ENCODE data around the gene KCTD5. TPM values are rescaled to one million over a fixed set of nuclear protein-coding genes. Genes with fewer than 3 reads are reported as not detected.

Gene KCTD5
- total and polyA plus RNA-seq, 9 of the 15 experiments (the other 6 are each of a cell fraction or from before 2014, with no cell fraction given) = 0.73 to 58.3 (median 32.3) TPM

GRCh38 chr16:2724816-2725348 lies 42.6 kb downstream of the KCTD5 start:
- no peaks in the 10 kb centered on the region for H3K9me3 ChIP-seq (replicated peaks; ENCODE audit: control insufficient read depth, insufficient read depth, low read depth, low read length)
- WGBS (ENCODE audit: insufficient coverage, low coverage, missing lambda C conversion rate) = 23% methylated on average over 16 of the region's 16 CpGs
- H3K9ac ChIP-seq (ENCODE audit: insufficient read depth in 1 of 2, low read depth in 2 of 2, low read length in 2 of 2) = peak overlapping the region in 1 of 2 experiments; percentile 70; a peak in 1 of 4 replicates
- H2AFZ ChIP-seq (ENCODE audit: low read depth, low read length) = no peak overlapping the region
- H3K79me2 ChIP-seq (ENCODE audit: control insufficient read depth, insufficient read depth, low read length) = no peaks in the 10 kb centered on the region
- intact Hi-C loops (cut with micrococcal nuclease) = no loop called here
- H3K4me2 ChIP-seq (ENCODE audit: insufficient read depth, low read length) = no peak overlapping the region
- in situ Hi-C loops (cut with MboI) = no loop called here
- DNase-seq (ENCODE audit: extremely low read depth in 1 of 4, low spot score in 3 of 4) (no peak), FAIRE-seq (no peak), ATAC-seq (no peak)
- H4K20me1 ChIP-seq (replicated peaks; ENCODE audit: control insufficient read depth, insufficient read depth, low read length) = no peaks in the 10 kb centered on the region
- H3K27ac ChIP-seq (ENCODE audit: extremely low read depth, low read depth, low read length) = no peak overlapping the region
- ChIA-PET CTCF (ENCODE audit: low intra/inter-chr PET ratio) (no interaction called here), POLR2A (interaction anchor here (0.5 to 0.6 kb wide), 2 partner anchors 19 to 285 kb away, joined by 3 to 4 read pairs; no protein-coding TSS in a partner anchor)
- H3K4me1 ChIP-seq (replicated peaks in 1 of 2; ENCODE audit: control insufficient read depth in 2 of 2, insufficient read depth in 2 of 2, low read length in 2 of 2) = peaks cover 2 to 21% of the 10 kb centered on the region in 2 experiments; a peak in 3 of 5 replicates
- BruUV-seq (replicated peaks) = no TSS peak
- H3K27me3 ChIP-seq (ENCODE audit: control insufficient read depth in 2 of 2, insufficient read depth in 2 of 2, low read length in 2 of 2) = no peaks in the 10 kb centered on the region
- H3K9me1 ChIP-seq (ENCODE audit: control insufficient read depth, insufficient read depth, low read length) = no peaks in the 10 kb centered on the region
- no peaks in the 10 kb centered on the region for H3K36me3 ChIP-seq (ENCODE audit: control insufficient read depth, insufficient read depth, low read length)
- H3K4me3 ChIP-seq = no peak overlapping the region
- TF ChIP-seq ZNF77 (CRISPR knock-in tag; IDR thresholded peaks at IDR 0.05) (no peak), MXI1 (IDR thresholded peaks at IDR 0.05; ENCODE audit: low read depth, low read length) (no peak), U2AF1 (optimal IDR thresholded peaks at IDR 0.05; ENCODE audit: low read depth, low read length) (no peak), NR3C1 (CRISPR knock-in tag; IDR thresholded peaks at IDR 0.05) (no peak), ZNF444 (CRISPR knock-in tag; IDR thresholded peaks at IDR 0.05) (no peak), PTBP1 (IDR thresholded peaks at IDR 0.05; ENCODE audit: low read depth, low read length) (no peak), GATA2 (CRISPR knock-in tag; IDR thresholded peaks at IDR 0.05) (no peak), CBX5 (IDR thresholded peaks at IDR 0.05; ENCODE audit: borderline replicate concordance, low read depth) (no peak), ZFX (CRISPR knock-in tag; IDR thresholded peaks at IDR 0.05) (no peak)
- TF ChIP-seq, protein P1, sequence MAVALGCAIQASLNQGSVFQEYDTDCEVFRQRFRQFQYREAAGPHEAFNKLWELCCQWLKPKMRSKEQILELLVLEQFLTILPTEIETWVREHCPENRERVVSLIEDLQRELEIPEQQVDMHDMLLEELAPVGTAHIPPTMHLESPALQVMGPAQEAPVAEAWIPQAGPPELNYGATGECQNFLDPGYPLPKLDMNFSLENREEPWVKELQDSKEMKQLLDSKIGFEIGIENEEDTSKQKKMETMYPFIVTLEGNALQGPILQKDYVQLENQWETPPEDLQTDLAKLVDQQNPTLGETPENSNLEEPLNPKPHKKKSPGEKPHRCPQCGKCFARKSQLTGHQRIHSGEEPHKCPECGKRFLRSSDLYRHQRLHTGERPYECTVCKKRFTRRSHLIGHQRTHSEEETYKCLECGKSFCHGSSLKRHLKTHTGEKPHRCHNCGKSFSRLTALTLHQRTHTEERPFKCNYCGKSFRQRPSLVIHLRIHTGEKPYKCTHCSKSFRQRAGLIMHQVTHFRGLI (CRISPR knock-in tag; IDR thresholded peaks at IDR 0.05) = no peak
